GM23338 (cell line): ENCODE measurements around the gene MEMO1.
"Not testable (repeated sequence)": the region's sequence is repeated elsewhere in the genome, so short reads cannot be mapped to it uniquely, and the experiment has no call there.

Experiments
- CREB1 ChIP-seq: fragments of 250-450 bp; sonication (Bioruptor Pico); IDR thresholded peaks from 2 replicates; pipeline ENCODE4 v1.5.0; 2020; ENCODE audit warnings: low read depth, mild to moderate bottlenecking, moderate library complexity
- EZH2phosphoT487 ChIP-seq: fragments of 200-600 bp; sonication (generic); IDR thresholded peaks from one replicate; pipeline ENCODE4 v1.8.1; 2018; ENCODE audit warnings: antibody characterized with exemption; ENCODE audit not compliant: unreplicated experiment
- POLR2AphosphoS5 ChIP-seq: IDR thresholded peaks from 2 replicates; pipeline ENCODE4 v1.6.1; 2016; ENCODE audit warnings: antibody characterized with exemption, low read depth
- ZNF114 ChIP-seq: fragments of 250-450 bp; sonication (Bioruptor Pico); IDR thresholded peaks from 2 replicates; pipeline ENCODE4 v1.5.0; 2020; ENCODE audit warnings: mild to moderate bottlenecking, moderate library complexity
- ZNF331 ChIP-seq: fragments of 250-450 bp; sonication (Bioruptor Pico); IDR thresholded peaks from 2 replicates; pipeline ENCODE4 v1.5.0; 2020; ENCODE audit warnings: low read depth, mild to moderate bottlenecking, moderate library complexity
- TF ChIP-seq, protein P1 (sequence below), 2 experiments: fragments of 200-600 bp in 1 of 2; sonication (generic) in 1 of 2; conservative IDR thresholded peaks; 2 replicates each; pipeline versions ENCODE4 v1.5.1 to v1.6.1; 2016 to 2017; ENCODE audit warnings: antibody characterized with exemption in 2 of 2, low read depth in 2 of 2, mild to moderate bottlenecking in 2 of 2, moderate library complexity in 1 of 2

DNA sequence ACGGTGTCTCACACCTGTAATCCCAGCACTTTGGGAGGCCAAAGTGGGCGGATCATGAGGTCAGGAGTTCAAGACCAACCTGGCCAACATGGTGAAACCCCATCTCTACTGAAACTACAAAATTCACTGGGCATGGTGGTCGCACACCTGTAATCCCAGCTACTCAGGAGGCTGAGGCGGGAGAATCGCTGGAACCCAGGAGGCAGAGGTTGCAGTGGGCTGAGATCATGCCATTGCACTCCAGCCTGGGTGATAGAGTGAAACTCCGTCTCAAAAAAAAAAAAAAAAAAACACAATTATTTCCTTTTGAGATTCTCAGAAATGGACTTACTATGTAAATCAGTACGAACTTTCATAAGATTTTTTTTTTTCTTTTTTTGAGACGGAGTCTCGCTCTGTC, 57.7 kb downstream of the MEMO1 start:
- TF ChIP-seq, protein P1, sequence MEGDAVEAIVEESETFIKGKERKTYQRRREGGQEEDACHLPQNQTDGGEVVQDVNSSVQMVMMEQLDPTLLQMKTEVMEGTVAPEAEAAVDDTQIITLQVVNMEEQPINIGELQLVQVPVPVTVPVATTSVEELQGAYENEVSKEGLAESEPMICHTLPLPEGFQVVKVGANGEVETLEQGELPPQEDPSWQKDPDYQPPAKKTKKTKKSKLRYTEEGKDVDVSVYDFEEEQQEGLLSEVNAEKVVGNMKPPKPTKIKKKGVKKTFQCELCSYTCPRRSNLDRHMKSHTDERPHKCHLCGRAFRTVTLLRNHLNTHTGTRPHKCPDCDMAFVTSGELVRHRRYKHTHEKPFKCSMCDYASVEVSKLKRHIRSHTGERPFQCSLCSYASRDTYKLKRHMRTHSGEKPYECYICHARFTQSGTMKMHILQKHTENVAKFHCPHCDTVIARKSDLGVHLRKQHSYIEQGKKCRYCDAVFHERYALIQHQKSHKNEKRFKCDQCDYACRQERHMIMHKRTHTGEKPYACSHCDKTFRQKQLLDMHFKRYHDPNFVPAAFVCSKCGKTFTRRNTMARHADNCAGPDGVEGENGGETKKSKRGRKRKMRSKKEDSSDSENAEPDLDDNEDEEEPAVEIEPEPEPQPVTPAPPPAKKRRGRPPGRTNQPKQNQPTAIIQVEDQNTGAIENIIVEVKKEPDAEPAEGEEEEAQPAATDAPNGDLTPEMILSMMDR (conservative IDR thresholded peaks at IDR 0.05; ENCODE audit: low read depth in 2 of 2) = not testable (repeated sequence)
- not testable (repeated sequence) for TF ChIP-seq ZNF331 (CRISPR knock-in tag); POLR2AphosphoS5; ZNF114 (CRISPR knock-in tag); CREB1; EZH2phosphoT487
